Activated CD4-positive, alpha-beta T cell treated with anti-CD3 and anti-CD28 coated beads, Interleukin-2, Interleukin-6, amounts not matched to agents 100 ng/mL and 50 ng/mL, durations not matched to agents 16 hours and 8 hours (primary cell): ENCODE results near the gene CFAP74.
A peak's percentile ranks its signal among the peaks of the same experiment; 100 is the strongest.
"Not testable (repeated sequence)": the region's sequence is repeated elsewhere in the genome, so short reads cannot be mapped to it uniquely, and the experiment has no call there.

Experiments used
- DNase-seq: peaks from one replicate; pipeline ENCODE4 v3.0.0-alpha.2; 2020

CFAP74 gene

DNA sequence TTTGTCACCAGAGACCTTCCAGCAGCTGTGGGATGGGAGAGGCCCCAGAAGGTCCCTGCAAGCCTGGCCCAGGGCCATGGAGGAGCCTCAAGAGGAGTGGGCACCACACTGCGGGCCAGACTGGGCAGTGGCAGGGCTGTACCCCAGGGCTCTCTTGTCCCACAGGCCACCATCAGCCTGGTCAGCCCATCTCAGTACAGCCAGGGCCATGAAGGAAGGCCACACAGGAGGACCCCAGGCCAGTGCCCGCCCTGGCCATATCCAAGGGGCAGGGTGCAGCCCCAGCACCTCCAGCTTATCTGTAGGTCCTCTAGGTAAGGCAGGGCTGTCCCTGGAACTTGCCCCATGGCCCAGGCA, 109.6 kb downstream of the CFAP74 start:
- DNase-seq = no peak

GRCh38 chr1:1893291-1893985, 110.1 kb downstream of the CFAP74 start:
- no peak for DNase-seq

DNA sequence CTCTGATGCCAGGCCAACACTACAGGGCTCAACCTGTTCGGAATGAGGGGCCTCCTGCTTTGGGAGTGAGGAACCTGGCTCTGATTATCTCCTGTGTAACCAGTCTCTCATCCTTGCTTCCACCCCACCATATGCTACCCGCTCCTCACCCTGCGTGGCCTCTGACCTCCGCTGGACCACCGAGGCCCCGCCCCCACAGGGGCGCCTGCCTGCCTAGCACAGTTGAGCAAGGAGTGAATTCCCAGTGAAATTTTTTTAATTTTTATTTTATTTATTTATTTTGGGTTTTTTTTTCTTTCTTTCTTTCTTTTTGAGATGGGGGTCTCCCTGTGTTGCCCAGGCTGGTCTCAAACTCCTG, 110.8 kb downstream of the CFAP74 start:
- no peak for DNase-seq

GRCh38 chr1:1892079-1892762, 111.4 kb downstream of the CFAP74 start:
- DNase-seq = peak; percentile 35

- DNase-seq = peak; percentile 80
Measured at GRCh38 chr1:1891349-1892078, 112.1 kb downstream of the CFAP74 start.

DNA sequence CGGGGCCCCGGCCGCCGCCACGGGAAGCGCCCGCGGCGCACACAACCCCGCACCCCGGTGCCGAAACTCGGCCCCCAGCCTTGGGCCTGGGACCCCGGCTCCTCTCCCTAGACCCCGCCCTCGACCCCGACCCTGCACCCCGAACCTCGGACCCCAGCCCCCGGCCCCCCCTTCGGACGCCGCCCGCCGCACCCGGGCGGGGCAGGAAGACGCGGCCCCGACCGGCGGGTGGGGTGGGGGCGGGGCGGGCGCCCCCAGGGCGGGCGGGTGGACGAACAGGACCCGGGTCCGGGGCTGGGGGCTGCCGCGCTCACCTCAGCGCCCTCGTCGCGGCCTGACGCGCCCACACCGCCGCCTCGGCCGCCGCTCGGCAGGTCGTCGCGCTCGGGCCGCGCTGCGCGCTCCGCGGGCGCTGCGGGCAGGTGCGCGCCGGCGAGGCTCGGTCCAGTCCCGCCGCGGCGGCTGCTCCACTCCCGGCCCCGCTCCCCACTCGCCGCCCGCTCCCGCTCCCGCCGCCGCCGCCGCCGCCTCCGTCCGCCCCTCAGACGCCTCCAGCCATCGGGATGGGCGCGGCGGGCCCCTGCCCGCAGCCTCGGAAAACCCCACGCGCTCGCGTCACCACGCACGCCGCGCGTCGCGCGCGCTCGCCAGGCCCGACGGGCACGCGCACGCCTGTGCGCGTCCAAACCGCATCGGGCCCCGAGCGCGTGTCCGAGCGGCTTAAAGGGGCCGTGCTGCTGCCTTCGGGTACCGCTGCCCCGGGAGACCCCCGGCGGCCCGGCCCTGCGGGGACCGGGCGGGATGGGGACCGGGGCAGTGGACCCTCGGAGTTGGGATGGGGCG, 112.9 kb downstream of the CFAP74 start, which contains the start of gene GNB1:
GNB1 (minus strand) TSS at position 582 of the 843 bp plus-strand sequence. CDS start 65,634 bp downstream, outside the sequence.
- peak; percentile 93 for DNase-seq

DNA sequence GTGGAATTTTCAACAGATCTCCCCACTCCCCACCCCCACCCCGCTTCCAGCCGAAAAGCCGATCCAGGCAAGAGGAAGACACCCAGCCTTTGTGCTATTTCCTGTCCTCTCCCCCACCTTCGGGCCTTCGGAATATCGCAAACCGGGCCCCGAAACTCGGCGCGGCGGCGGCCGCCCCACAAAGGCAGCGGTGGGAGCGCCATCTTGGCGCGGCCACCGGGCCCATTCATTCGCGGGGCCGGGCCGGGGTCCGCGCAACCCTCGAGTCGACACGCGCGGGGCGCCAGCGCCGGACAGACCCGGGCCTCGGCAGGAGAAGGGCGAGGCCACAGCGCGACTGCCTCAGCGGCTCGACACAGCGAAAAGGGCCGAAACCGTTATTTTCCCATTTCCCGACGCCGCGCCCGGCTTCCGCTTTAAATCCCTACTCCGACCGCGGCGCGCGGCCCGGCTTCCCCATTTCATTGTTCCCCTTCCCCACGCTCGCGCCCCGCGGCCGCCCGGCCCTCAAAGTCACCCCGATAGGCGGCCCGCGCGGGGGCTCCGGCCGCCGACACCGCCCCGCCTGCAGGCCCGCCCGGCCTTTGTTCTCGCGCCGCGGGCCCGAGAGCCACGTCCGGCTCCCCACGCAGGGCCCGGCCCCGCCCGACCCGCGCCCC, 113.6 kb downstream of the CFAP74 start:
- peak; percentile 61 for DNase-seq

GRCh38 chr1:1889090-1889750, 114.4 kb downstream of the CFAP74 start:
- DNase-seq = no peak

DNA sequence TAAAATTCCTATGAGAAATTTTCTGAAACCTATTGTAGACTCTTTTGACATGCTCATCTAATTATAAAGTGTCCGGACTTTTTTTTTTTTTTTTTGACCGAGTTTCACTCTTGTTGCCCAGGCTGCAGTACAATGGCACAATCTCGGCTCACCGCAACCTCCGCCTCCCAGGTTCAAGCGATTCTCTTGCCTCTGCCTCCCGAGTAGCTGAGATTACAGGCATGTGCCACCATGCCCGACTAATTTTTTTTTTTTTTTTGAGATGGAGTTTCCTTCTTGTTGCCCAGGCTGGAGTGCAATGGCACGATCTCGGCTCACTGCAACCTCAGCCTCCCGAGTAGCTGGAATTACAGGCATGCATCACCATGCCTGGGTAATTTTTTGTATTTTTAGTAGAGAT, 119.7 kb downstream of the CFAP74 start:
- not testable (repeated sequence) for DNase-seq

DNA sequence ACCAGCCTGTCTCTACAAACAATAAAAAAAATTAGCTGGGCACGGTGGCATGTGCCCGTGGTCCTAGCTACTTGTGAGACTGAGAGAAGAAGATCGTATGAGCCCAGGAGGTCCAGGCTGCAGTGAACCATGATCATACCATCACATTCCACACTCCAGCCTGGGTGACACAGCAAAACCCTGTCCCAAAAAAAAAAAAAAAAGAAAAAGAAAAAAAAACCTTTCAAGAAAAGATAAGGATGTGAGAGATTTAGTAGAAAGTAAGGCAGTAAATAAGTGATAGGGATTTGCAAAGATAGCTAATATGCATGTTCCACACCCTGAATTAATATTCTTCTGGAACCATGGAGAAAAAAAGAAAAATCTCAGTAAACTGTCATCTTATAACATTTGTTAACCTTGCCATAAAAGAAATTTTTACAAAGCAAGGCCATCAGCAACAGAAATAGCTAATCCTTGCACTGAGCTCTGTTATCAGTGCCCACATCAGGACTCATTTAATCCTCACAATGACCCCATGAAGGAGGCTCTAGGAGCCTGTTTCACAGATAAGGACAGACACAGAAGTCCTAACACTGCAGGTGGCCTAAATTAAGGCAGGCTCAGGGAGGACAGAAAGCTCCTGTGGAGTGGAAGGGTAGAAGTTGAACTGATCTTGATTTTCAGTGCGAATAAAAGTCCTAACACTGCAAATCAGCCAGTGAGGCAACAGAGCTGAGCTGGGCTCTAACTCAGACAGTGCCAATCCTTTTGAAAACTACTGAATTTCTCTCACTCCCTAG, 120.3 kb downstream of the CFAP74 start:
- no peak for DNase-seq

- DNase-seq = no peak
Measured at GRCh38 chr1:1881727-1882126, 121.9 kb downstream of the CFAP74 start.

- no peak for DNase-seq
Measured at GRCh38 chr1:1880617-1881312, 122.8 kb downstream of the CFAP74 start.

GRCh38 chr1:1879942-1880341, 123.6 kb downstream of the CFAP74 start:
- DNase-seq = no peak

- no peak for DNase-seq
Measured at GRCh38 chr1:1877865-1878436, 125.6 kb downstream of the CFAP74 start.

DNA sequence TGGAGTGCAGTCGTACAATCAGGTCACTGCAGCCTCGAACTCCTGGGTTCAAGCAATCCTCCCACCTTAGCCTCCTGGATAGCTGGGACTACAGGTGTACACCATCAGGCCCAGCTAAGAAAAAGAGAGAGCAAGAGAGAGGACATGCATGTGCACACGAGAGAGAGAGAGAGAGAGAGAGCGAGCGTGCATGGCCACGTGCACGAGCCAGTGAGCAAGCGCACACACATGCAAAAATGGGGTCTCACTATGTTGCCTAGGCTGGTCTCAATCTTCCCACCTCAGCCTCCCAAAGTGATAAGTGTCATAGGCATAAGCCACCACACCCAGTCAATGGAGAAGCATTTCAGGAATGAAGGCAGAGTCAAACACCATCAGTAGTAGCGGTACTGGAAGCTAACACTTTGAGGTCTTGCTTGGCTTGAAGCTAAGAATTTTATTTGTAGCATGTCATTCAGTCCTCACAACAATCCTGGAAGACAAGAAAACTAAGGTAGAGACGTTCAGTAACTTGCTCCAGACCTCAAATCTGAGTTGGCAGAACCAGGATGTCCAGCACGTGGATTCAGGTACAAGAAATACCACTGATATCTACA, 127.2 kb downstream of the CFAP74 start:
- no peak for DNase-seq

DNA sequence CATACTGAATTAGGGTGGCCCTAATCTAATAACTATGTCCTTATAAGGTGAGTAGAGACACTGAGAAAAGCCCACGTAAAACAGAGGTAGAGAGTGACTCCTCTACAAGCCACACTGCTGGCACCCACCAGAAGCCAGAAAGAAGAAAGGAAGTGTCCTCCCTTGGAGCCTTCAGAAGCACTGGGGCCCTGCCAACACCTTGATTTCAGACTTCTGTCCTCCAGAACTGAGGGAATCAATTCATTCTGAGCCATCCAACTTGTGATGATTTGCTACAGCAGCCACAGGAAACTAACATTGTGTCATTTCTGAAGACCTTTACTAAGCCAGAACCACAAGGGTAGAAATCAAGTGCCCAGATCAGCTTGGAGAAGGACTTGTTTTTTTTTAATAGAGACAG, 127.7 kb downstream of the CFAP74 start:
- DNase-seq = peak; percentile 76

GRCh38 chr1:1874901-1875300, 128.7 kb downstream of the CFAP74 start:
- DNase-seq = no peak

- DNase-seq = no peak
Measured at GRCh38 chr1:1873186-1873585, 130.4 kb downstream of the CFAP74 start.

DNA sequence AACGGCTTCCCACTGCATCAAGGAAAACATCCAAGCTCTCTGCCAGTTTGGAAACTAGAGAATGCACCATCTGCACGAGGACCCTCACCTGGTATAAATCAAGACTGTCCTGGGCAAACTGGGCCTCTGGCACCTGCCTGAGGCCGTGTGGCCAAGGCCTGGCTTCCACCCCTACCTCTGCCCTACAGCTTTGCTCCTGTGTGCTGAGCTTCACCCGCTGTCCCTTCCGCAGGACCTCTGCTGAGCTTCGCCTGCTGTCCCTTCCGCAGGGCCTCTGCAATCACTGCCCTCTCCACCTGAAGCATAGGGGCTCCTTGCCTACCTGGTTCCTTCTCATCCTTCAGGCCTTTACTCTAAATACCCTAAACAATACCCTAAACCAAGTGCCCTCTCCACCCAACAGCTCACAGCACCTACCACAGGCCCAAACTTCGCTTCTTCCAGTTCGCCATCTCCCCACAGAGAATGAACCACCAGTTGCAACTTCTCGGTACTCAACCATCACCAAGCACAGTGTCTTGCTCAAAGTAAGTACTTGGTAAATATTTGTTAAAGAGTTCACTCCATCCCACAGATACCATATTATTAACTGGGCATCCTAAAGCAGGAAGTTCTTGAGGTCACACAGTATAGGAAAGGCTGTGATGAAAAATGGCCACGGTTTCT, 131.1 kb downstream of the CFAP74 start:
- no peak for DNase-seq
